NCI-H1436 treated with DMSO at 0.1 percent for 48 hours (cell line): ENCODE data around the gene LAPTM5.

ENCODE experiments used
- DNase-seq: peaks from one replicate; lab custom pipeline; 2025; lab: John Stamatoyannopoulos, UW

The LAPTM5 gene

GRCh38 chr1:30787266-30787665 lies 29.7 kb upstream of the LAPTM5 start:
- DNase-seq: no peak

- no peak for DNase-seq
Measured at GRCh38 chr1:30786264-30786991, 28.9 kb upstream of the LAPTM5 start.

- no peak for DNase-seq
Measured at GRCh38 chr1:30785714-30786113, 28.1 kb upstream of the LAPTM5 start.

- DNase-seq: no peak
Measured at GRCh38 chr1:30785181-30785580, 27.6 kb upstream of the LAPTM5 start.

- no peak for DNase-seq
Measured at GRCh38 chr1:30783256-30783915, 25.8 kb upstream of the LAPTM5 start.

GRCh38 chr1:30782361-30783255 lies 25.0 kb upstream of the LAPTM5 start:
- no peak for DNase-seq

GRCh38 chr1:30781906-30782305 lies 24.3 kb upstream of the LAPTM5 start:
- DNase-seq: no peak

- DNase-seq: no peak
Measured at GRCh38 chr1:30780409-30780808, 22.8 kb upstream of the LAPTM5 start.

- DNase-seq: no peak
Measured at GRCh38 chr1:30779294-30780071, 21.9 kb upstream of the LAPTM5 start.

- DNase-seq: no peak
Measured at GRCh38 chr1:30778979-30779293, 21.4 kb upstream of the LAPTM5 start.

GRCh38 chr1:30778154-30778978 lies 20.8 kb upstream of the LAPTM5 start:
- DNase-seq: peak; percentile 89

GRCh38 chr1:30777904-30778153 lies 20.3 kb upstream of the LAPTM5 start:
- no peak for DNase-seq

- DNase-seq: no peak
Measured at GRCh38 chr1:30777060-30777903, 19.7 kb upstream of the LAPTM5 start.

- no peak for DNase-seq
Measured at GRCh38 chr1:30776097-30777059, 18.8 kb upstream of the LAPTM5 start.

GRCh38 chr1:30775433-30775975 lies 17.9 kb upstream of the LAPTM5 start:
- DNase-seq: no peak

GRCh38 chr1:30774550-30775432 lies 17.2 kb upstream of the LAPTM5 start:
- DNase-seq: no peak

- no peak for DNase-seq
Measured at GRCh38 chr1:30773722-30774358, 16.3 kb upstream of the LAPTM5 start.

- no peak for DNase-seq
Measured at GRCh38 chr1:30771005-30771404, 13.4 kb upstream of the LAPTM5 start.
